H7 (cell line): Measurements from ENCODE around the gene TNFSF8. TPM values are rescaled to one million over a fixed set of nuclear protein-coding genes. Genes with fewer than 3 reads are reported as not detected.

Experiments
- DNase-seq: peaks from one replicate; pipeline ENCODE4 v3.0.0; 2012
- H3K27me3 ChIP-seq: 2 replicates; pipeline ENCODE4 v1.6.0; 2011; ENCODE audit warnings: mild to moderate bottlenecking, low read length; ENCODE audit not compliant: control insufficient read depth, insufficient read depth
- H3K36me3 ChIP-seq: replicated peaks from 2 replicates; pipeline ENCODE4 v1.5.1; 2011; ENCODE audit warnings: low read length; ENCODE audit not compliant: control insufficient read depth, insufficient read depth
- H3K4me3 ChIP-seq: 2 replicates; pipeline ENCODE4 v1.5.1; 2011; ENCODE audit warnings: low read depth, mild to moderate bottlenecking, control low read depth, low read length, moderate library complexity; ENCODE audit not compliant: insufficient read depth
- total RNA-seq: library from RNA; depleted of rRNA; stranded (reverse); fragments of >200 nt; shearing (Covaris generic); gene quantifications from 2 replicates; pipeline ENCODE4 v1.2.3, GENCODE V29; 2014

The TNFSF8 gene
- total RNA-seq, 1 experiment from 2014 or later: not detected

DNA sequence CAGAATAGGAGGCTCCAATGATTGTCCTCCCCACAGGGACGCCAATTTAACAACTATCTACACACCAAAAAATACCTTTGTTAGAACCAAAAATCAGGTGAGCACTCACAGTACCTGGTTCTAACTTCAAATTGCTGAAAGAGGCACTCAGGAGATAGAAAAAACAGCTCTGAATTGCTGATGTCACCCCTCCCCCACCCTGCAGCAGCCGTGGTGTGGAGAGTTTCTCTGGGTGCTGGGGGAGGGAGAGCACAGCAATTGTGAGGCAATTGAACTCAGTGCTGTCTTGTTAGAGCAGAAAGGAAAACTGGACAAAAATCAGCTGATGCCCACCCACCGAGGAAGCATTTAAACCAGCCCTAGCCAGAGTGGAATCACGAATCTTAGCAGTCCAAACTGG, 41.8 kb downstream of the TNFSF8 start:
- peak; percentile 5 for DNase-seq
- no peaks in the 10 kb centered on the region; the same call in 1 of the 2 replicates for H3K27me3 ChIP-seq
- H3K4me3 ChIP-seq: no peak overlapping the region
- H3K36me3 ChIP-seq: no peaks in the 10 kb centered on the region

DNA sequence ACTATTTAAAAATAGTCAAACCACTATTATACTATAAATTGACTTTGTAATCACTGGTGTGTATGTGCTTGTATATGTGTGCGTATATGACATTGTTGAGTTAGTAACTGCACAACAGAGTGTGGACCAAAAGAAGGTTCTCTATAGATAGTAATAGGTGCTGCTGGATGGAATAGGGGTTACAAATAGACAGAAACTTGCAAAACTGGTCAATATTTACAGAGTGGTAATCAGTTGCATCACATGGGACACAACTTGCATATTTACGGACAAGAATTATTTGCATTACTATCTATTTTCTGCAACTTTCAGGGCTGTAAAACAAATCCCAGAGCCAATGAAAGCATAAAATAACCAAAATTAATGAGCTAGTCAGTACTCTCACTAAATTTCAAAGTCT, 42.4 kb downstream of the TNFSF8 start:
- no peak overlapping the region for H3K4me3 ChIP-seq
- no peaks in the 10 kb centered on the region; the same call in 1 of the 2 replicates for H3K27me3 ChIP-seq
- no peak for DNase-seq
- no peaks in the 10 kb centered on the region for H3K36me3 ChIP-seq

DNA sequence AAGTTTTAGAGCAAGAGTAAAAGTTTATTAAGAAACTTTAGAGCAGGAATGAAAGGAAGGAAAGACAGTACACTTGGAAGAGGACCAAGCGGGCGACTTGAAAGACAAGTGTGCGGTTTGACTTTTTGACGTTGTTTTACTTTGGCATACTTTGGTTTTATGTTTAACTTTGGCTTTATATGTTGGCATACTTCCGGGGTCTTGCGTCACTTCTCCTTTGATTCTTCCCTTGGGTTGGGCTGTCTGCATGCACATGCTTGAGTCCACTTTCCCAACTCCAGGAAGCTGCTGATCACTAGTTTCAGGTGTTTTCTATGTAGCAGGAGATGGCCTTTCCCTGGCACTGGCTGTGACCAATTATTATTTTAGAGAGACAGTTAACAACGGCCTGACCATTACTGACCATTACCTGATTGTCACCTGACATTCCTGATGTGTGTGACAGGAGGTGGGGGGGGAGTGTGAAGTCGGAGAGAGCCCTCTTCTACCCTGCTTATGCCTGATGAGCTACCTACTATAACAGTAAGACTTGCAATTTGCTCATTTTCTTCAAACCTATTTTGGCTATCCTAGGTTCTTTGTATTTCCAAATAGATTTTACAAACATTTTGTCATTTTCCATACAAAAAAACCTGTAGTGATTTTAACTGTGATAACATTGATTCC, 45.5 kb downstream of the TNFSF8 start:
- H3K27me3 ChIP-seq: no peaks in the 10 kb centered on the region
- no peak overlapping the region for H3K4me3 ChIP-seq
- DNase-seq: no peak
- H3K36me3 ChIP-seq: no peaks in the 10 kb centered on the region

DNA sequence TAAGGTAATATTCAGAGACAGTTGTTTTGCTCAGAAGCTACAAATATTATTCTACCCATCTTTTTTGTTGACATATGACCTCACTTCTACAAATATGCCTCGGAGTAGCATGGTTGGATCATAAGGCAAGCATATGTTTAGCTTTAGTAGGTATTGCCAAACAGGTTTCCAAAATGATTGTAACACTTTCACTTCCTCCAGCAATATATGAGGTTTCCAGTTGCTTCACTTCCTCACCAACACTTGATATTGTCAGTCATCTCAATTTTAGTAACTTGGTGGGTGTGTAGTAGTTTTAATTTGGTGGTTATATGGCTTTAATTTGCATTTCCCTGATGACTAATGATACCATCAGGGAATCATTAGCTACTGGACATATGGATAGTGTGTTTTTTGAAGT, 46.7 kb downstream of the TNFSF8 start:
- no peak for DNase-seq
- no peaks in the 10 kb centered on the region for H3K36me3 ChIP-seq
- H3K27me3 ChIP-seq: no peaks in the 10 kb centered on the region
- H3K4me3 ChIP-seq: no peak overlapping the region

DNA sequence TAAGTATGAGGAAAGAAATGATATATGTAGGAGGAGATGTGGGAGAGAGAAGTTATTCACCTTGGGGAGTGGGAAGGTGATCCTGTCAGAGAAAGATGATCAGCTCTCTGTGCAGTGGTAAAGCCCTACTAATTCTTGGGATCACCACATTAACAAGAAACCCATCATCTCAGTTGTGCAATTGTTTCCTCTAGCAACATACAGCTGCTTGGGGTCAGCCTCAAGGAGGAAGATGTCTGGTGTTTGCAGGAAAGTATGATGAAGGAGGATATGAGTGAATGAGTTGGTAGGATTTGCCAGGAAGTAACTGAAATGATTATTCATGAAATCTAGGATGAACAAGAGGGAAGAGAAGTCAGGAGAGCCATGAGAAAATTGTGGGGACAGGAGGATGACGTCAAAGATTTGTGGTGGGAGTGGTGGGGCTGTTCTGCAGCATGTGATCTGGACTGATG, 50.1 kb downstream of the TNFSF8 start:
- H3K36me3 ChIP-seq: no peaks in the 10 kb centered on the region
- no peaks in the 10 kb centered on the region for H3K27me3 ChIP-seq
- no peak for DNase-seq
- H3K4me3 ChIP-seq: no peak overlapping the region

DNA sequence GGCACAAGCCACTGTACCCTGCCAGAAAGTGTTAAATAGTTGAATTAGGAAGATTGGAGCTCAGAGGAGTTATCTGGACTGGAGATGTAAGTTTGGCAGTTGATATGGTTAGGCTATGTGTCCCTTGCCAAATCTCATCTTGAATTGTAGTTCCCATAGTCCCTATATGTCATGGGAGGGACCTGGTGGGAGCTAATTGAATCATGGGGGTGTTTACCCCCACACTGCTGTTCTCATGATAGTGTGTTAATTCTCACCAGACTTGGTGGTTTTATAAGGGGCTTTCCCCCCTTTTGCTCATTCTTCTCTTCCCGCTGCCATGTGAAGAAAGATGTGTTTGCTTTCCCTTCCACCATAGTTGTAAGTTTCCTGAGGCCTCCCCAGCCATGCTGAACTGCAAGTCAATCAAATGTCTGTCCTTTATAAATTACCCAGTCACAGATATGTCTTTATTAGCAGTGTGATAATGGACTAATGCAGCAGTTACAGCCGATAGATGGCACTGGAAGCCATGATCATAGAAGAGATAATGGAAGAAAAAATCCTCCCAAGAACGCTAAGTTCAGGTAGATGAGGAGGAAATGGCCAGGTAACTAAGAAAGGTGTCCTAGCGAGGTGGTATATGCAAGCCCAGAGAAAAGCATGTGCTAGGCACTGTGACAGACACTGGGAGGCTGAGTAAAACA, 51.4 kb downstream of the TNFSF8 start:
- no peaks in the 10 kb centered on the region for H3K27me3 ChIP-seq

DNA sequence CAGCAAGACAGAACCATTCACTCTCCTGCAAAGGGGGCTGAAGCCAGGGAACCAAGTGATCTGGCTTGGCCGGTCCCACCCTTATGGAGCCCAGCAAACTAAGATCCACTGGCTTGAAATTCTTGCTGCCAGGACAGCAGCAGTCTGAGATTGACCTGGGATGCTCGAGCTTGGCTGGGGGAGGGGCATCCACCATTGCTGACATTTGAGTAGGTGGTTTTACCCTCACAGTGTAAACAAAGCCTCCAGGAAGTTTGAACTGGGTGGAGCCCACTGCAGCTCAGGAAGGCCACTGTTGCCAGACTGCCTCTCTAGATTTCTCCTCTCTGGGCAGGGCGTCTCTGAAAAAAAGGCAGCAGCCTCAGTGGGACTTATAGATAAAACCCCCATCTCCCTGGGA, 60.5 kb downstream of the TNFSF8 start:
- Histone ChIP-seq H3K4me3 (no peak overlapping the region), H3K36me3 (no peaks in the 10 kb centered on the region), H3K27me3 (no peaks in the 10 kb centered on the region)
- DNase-seq: no peak

More for the DNA sequence above, 51.4 kb downstream of the TNFSF8 start:
- Histone ChIP-seq H3K36me3 (no peaks in the 10 kb centered on the region), H3K4me3 (no peak overlapping the region)
- no peak for DNase-seq

DNA sequence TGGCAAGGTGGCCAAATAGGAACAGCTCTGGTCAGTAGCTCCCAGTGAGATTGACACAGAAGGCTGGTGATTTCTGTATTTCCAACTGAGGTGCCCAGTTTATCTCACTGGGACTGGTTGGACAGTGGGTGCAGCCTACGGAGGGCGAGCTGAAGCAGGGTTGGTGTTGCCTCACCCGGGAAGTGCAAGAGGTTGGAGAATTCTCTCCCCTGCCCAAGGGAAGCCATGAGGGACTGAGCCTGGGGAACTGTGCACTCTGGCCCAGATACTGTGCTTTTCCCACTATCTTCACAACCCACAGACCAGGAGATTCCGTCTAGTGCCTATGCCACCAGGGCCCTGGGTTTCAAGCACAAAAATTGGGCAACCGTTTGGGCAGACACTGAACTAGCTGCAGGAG, 61.0 kb downstream of the TNFSF8 start:
- Histone ChIP-seq H3K27me3 (no peaks in the 10 kb centered on the region), H3K4me3 (no peak overlapping the region), H3K36me3 (no peaks in the 10 kb centered on the region)
- DNase-seq: no peak

DNA sequence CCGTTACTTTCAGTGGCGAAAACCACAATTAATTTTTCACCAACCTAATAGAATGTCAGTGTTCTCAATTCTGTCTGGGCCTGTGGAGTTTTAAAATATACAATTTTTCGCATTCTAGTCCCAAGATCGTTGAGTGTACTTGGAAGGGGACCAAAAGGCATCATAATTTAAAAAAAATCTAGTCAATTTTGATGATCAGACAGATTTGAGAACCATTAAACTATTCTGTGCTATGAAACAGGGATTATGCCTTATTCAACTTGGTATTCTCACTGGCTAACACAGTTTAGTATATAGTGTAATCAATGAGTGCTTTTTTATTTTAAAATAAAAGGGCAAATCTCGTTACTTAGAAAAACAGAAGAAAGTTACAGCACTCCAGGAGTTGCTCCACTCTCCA, 63.1 kb downstream of the TNFSF8 start:
- Histone ChIP-seq H3K4me3 (no peak overlapping the region), H3K27me3 (no peaks in the 10 kb centered on the region), H3K36me3 (no peaks in the 10 kb centered on the region)
- no peak for DNase-seq

DNA sequence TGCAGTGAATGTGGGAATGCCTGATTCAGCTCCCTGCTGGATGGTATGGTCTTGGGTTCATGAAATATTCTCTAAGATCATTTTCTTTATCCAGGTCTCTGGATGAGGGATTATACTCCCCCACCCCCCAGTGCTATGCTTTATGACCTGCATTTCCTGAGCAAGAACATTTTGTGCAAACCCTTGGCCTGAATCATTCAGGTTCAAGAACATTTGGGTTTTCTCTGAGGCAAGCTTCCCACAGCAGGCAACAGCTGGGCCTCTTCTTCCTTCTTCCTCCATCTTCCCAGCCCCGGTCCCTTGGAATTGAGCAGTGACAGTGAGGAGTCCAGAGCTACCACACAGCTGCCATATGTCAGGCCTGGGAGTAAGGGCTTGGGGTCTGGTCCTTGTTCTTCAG, 65.9 kb downstream of the TNFSF8 start:
- no peaks in the 10 kb centered on the region for H3K27me3 ChIP-seq
- no peaks in the 10 kb centered on the region for H3K36me3 ChIP-seq
- no peak for DNase-seq
- H3K4me3 ChIP-seq: no peak overlapping the region

DNA sequence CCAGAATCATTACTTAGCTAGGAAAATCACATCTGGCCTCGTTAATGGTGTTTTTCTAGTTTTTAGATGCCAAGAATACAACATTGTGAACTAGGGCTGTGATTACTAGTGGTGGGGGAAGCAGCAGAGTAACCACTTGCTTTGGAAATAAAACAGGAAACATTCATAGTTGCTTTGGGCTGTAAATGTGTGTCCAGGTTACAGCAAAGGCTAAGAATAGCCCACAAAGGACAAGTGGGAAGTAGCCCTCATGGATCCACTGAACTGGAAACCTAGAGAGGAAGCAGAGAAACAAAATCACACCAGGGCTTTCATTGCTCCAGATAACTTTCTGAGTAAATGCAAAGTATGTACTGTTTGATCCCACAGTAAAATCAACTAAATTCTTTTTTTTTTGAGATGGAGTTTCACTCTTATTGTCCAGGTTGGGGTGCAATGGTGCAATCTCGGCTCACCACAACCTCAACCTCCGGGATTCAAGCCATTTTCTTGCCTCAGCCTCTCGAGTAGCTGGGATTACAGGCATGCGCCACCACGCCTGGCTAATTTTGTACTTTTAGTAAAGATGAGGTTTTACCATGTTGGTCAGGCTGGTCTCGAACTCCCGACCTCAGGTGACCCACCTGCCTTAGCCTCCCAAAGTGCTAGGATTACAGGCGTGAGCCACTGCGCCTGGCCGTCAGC, 68.3 kb downstream of the TNFSF8 start:
- Histone ChIP-seq H3K4me3 (no peak overlapping the region), H3K36me3 (no peaks in the 10 kb centered on the region), H3K27me3 (no peaks in the 10 kb centered on the region)
- no peak for DNase-seq

DNA sequence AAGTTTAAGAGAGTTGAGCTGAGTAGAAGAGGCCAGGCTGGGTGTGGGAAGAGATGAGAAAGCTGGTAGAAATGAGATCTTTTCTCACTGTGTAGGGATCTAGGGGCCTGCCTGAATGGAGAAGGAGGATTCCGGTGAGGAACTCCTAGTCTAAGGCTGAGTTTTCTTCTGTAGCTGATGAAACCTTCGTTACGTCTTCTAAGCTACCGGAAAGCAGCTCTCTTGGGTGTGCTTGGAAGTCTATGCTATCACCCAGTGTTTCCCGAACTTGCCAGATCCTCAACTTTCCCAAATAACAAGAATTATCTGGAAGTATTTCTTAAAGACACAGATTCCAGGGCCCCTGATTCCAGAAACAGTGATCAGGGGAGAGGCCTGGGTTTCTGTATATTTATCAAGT, 69.1 kb downstream of the TNFSF8 start:
- no peak overlapping the region for H3K4me3 ChIP-seq
- no peaks in the 10 kb centered on the region for H3K27me3 ChIP-seq
- no peak for DNase-seq
- H3K36me3 ChIP-seq: no peaks in the 10 kb centered on the region

DNA sequence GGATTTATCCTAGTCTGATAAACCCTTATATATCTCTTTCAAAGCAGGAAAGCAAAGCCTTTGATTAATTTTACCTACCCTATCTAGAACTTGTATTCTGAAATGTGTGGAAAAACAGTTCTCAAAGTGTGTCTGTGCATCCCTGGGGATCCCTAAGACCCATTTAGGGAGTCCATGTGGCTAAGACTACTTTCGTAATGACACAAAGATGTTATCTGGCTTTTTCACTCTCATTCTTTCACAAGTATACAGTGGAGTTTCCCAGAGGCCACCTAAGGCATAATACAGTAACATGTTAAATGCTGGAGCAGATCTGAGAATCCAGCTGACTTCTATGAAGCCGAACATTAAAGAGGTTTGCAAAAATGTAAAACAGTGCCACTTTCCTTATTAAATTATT, 70.2 kb downstream of the TNFSF8 start:
- H3K36me3 ChIP-seq: no peaks in the 10 kb centered on the region
- H3K27me3 ChIP-seq: no peaks in the 10 kb centered on the region

DNA sequence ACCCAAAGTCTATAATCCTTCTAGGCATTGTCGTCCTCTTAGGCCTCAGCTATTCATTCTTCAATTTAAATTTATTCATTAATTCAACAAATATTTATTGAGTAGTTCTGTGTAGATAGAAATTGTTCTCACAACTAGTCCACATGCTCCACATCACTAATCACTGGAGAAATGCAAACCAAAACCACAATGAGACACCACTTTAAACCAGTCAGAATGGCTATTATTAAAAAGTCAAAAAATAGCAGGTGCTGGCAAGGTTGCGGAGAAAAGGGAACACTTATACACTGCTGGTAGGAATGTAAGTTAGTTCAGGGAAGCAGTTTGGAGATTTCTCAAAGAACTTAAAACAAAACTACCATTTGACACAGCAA, 73.5 kb downstream of the TNFSF8 start:
- Histone ChIP-seq H3K36me3 (no peaks in the 10 kb centered on the region), H3K4me3 (no peak overlapping the region), H3K27me3 (no peaks in the 10 kb centered on the region)
- no peak for DNase-seq

More for the DNA sequence above, 70.2 kb downstream of the TNFSF8 start:
- H3K4me3 ChIP-seq: no peak overlapping the region
- no peak for DNase-seq
